HUES48 (cell line): ENCODE data around the gene EPN3.
A peak's percentile ranks its signal among the peaks of the same experiment; 100 is the strongest.

Experiments used
- H3K27ac ChIP-seq: one replicate; pipeline ENCODE4 v1.7.0; 2013; ENCODE audit warnings: low read depth, low read length, inconsistent platforms
- H3K27me3 ChIP-seq: 2 replicates; pipeline ENCODE4 v1.6.1; 2013; ENCODE audit warnings: mild to moderate bottlenecking, low read length; ENCODE audit not compliant: control insufficient read depth, insufficient read depth
- H3K36me3 ChIP-seq: 2 replicates; pipeline ENCODE4 v1.6.1; 2013; ENCODE audit warnings: low read length; ENCODE audit not compliant: control insufficient read depth, insufficient read depth
- H3K4me1 ChIP-seq: 2 replicates; pipeline ENCODE4 v1.6.1; 2013; ENCODE audit warnings: mild to moderate bottlenecking, low read length; ENCODE audit not compliant: control insufficient read depth, insufficient read depth
- H3K4me3 ChIP-seq: 2 replicates; pipeline ENCODE4 v1.5.1; 2013; ENCODE audit warnings: mild to moderate bottlenecking, low read depth, low read length
- H3K9ac ChIP-seq: 2 replicates; pipeline ENCODE4 v1.6.1; 2013; ENCODE audit warnings: mild to moderate bottlenecking, low read depth, low read length, moderate library complexity
- H3K9me3 ChIP-seq: 2 replicates; pipeline ENCODE4 v1.6.1; 2013; ENCODE audit warnings: low read length; ENCODE audit not compliant: control insufficient read depth, insufficient read depth

EPN3 gene

GRCh38 chr17:50562242-50563091, 29.9 kb downstream of the EPN3 start:
- peaks cover 88% of the 10 kb centered on the region for H3K27me3 ChIP-seq
- H3K9me3 ChIP-seq: no peaks in the 10 kb centered on the region
- no peaks in the 10 kb centered on the region for H3K36me3 ChIP-seq
- no peak overlapping the region for H3K9ac ChIP-seq
- no peak overlapping the region for H3K27ac ChIP-seq
- H3K4me3 ChIP-seq: peak overlapping the region; percentile 51
- peaks cover 28% of the 10 kb centered on the region for H3K4me1 ChIP-seq

GRCh38 chr17:50563092-50563511, 30.6 kb downstream of the EPN3 start:
- H3K4me3 ChIP-seq: no peak overlapping the region
- no peak overlapping the region for H3K27ac ChIP-seq
- peaks cover 27% of the 10 kb centered on the region for H3K4me1 ChIP-seq
- H3K9ac ChIP-seq: no peak overlapping the region
- no peaks in the 10 kb centered on the region for H3K9me3 ChIP-seq
- H3K27me3 ChIP-seq: peaks cover 82% of the 10 kb centered on the region
- no peaks in the 10 kb centered on the region for H3K36me3 ChIP-seq

GRCh38 chr17:50564916-50565315, 32.4 kb downstream of the EPN3 start:
- Histone ChIP-seq H3K4me1 (peaks cover 21% of the 10 kb centered on the region), H3K9ac (no peak overlapping the region), H3K36me3 (no peaks in the 10 kb centered on the region), H3K4me3 (no peak overlapping the region; the same call in 1 of the 2 replicates), H3K27ac (no peak overlapping the region), H3K27me3 (peaks cover 64% of the 10 kb centered on the region), H3K9me3 (no peaks in the 10 kb centered on the region)

- Histone ChIP-seq H3K36me3 (no peaks in the 10 kb centered on the region), H3K4me3 (no peak overlapping the region), H3K27me3 (peaks cover 64% of the 10 kb centered on the region), H3K4me1 (peaks cover 21% of the 10 kb centered on the region), H3K9me3 (no peaks in the 10 kb centered on the region), H3K9ac (no peak overlapping the region), H3K27ac (no peak overlapping the region)
These were observed 33.1 kb downstream of the EPN3 start for GRCh38 chr17:50565402-50566350.

GRCh38 chr17:50566886-50567285, 34.4 kb downstream of the EPN3 start:
- Histone ChIP-seq H3K9me3 (no peaks in the 10 kb centered on the region), H3K4me3 (no peak overlapping the region), H3K9ac (no peak overlapping the region), H3K4me1 (peaks cover 25% of the 10 kb centered on the region), H3K36me3 (no peaks in the 10 kb centered on the region), H3K27ac (no peak overlapping the region), H3K27me3 (peaks cover 55% of the 10 kb centered on the region)

- H3K9ac ChIP-seq: no peak overlapping the region
- H3K9me3 ChIP-seq: no peaks in the 10 kb centered on the region
- H3K4me3 ChIP-seq: no peak overlapping the region
- no peak overlapping the region for H3K27ac ChIP-seq
- H3K27me3 ChIP-seq: peaks cover 37% of the 10 kb centered on the region
- H3K36me3 ChIP-seq: no peaks in the 10 kb centered on the region
- peaks cover 9% of the 10 kb centered on the region for H3K4me1 ChIP-seq
These were observed 36.1 kb downstream of the EPN3 start for GRCh38 chr17:50568659-50569058.

- H3K9me3 ChIP-seq: no peaks in the 10 kb centered on the region
- no peaks in the 10 kb centered on the region for H3K36me3 ChIP-seq
- H3K27me3 ChIP-seq: peaks cover 28% of the 10 kb centered on the region
- H3K9ac ChIP-seq: no peak overlapping the region
- H3K4me1 ChIP-seq: peaks cover 4% of the 10 kb centered on the region; the same call in 1 of the 2 replicates
- H3K4me3 ChIP-seq: no peak overlapping the region
- H3K27ac ChIP-seq: no peak overlapping the region
These were observed 37.1 kb downstream of the EPN3 start for GRCh38 chr17:50569592-50569991.

GRCh38 chr17:50570032-50570431, 37.5 kb downstream of the EPN3 start:
- H3K27me3 ChIP-seq: peaks cover 24% of the 10 kb centered on the region
- no peak overlapping the region for H3K4me3 ChIP-seq
- H3K9me3 ChIP-seq: no peaks in the 10 kb centered on the region
- no peak overlapping the region for H3K9ac ChIP-seq
- H3K4me1 ChIP-seq: peaks cover 4% of the 10 kb centered on the region; the same call in 1 of the 2 replicates
- no peak overlapping the region for H3K27ac ChIP-seq
- no peaks in the 10 kb centered on the region for H3K36me3 ChIP-seq

GRCh38 chr17:50570528-50570927, 38.0 kb downstream of the EPN3 start:
- H3K4me1 ChIP-seq: peaks cover 4% of the 10 kb centered on the region; the same call in 1 of the 2 replicates
- no peaks in the 10 kb centered on the region for H3K36me3 ChIP-seq
- H3K9ac ChIP-seq: no peak overlapping the region
- H3K27me3 ChIP-seq: peaks cover 19% of the 10 kb centered on the region
- no peak overlapping the region for H3K27ac ChIP-seq
- H3K4me3 ChIP-seq: no peak overlapping the region
- H3K9me3 ChIP-seq: no peaks in the 10 kb centered on the region

GRCh38 chr17:50571681-50572080, 39.1 kb downstream of the EPN3 start:
- Histone ChIP-seq H3K27ac (no peak overlapping the region), H3K9ac (no peak overlapping the region), H3K4me3 (no peak overlapping the region), H3K4me1 (peaks cover 4% of the 10 kb centered on the region; the same call in 1 of the 2 replicates), H3K9me3 (no peaks in the 10 kb centered on the region), H3K27me3 (peaks cover 8% of the 10 kb centered on the region), H3K36me3 (no peaks in the 10 kb centered on the region)
